Mesenchymal stem cell (in vitro differentiated cells and primary cell): ENCODE results near the gene SPOCK2.

Experiments
- DNase-seq: peaks from one replicate; pipeline ENCODE4 v3.0.0-alpha.2; 2013
- H2AFZ ChIP-seq: one replicate; pipeline ENCODE4 v1.6.1; 2013; ENCODE audit warnings: low read depth, mild to moderate bottlenecking, control low read depth, inconsistent platforms, low read length, moderate library complexity
- H2AK5ac ChIP-seq: 2 replicates; pipeline ENCODE4 v1.6.1; 2013; ENCODE audit warnings: low read length, moderate library complexity, mild to moderate bottlenecking, inconsistent platforms; ENCODE audit not compliant: severe bottlenecking
- H2BK120ac ChIP-seq: one replicate; pipeline ENCODE4 v1.6.1; 2013; ENCODE audit warnings: low read depth, mild to moderate bottlenecking, inconsistent platforms, low read length, moderate library complexity
- H2BK12ac ChIP-seq, 2 experiments: one replicate each; pipeline ENCODE4 v1.6.1; 2013; ENCODE audit warnings: inconsistent platforms in 2 of 2, low read length in 2 of 2, mild to moderate bottlenecking in 2 of 2, moderate library complexity in 2 of 2, control low read depth in 1 of 2
- H2BK15ac ChIP-seq: one replicate; pipeline ENCODE4 v1.6.1; 2013; ENCODE audit warnings: mild to moderate bottlenecking, low read depth, inconsistent platforms; ENCODE audit not compliant: poor library complexity, severe bottlenecking
- H2BK5ac ChIP-seq: 2 replicates; pipeline ENCODE4 v1.6.1; 2013; ENCODE audit warnings: low read depth, mild to moderate bottlenecking, low read length, control low read depth, inconsistent platforms; ENCODE audit not compliant: poor library complexity, severe bottlenecking
- H3K14ac ChIP-seq, 2 experiments: one replicate each; pipeline ENCODE4 v1.6.1; 2013; ENCODE audit warnings: inconsistent platforms in 2 of 2, low read length in 2 of 2, control low read depth in 1 of 2, mild to moderate bottlenecking in 1 of 2, moderate library complexity in 1 of 2
- H3K18ac ChIP-seq, 2 experiments: one replicate each; pipeline ENCODE4 v1.6.1; 2013; ENCODE audit warnings: inconsistent platforms in 2 of 2, low read length in 2 of 2, control low read depth in 1 of 2, low read depth in 1 of 2, mild to moderate bottlenecking in 1 of 2
- H3K23ac ChIP-seq, 2 experiments: one replicate each; pipeline ENCODE4 v1.6.1; 2013; ENCODE audit warnings: inconsistent platforms in 2 of 2, low read length in 2 of 2, mild to moderate bottlenecking in 2 of 2, moderate library complexity in 2 of 2, control low read depth in 1 of 2
- H3K27ac ChIP-seq: 2 replicates; pipeline ENCODE4 v1.5.1; 2013; ENCODE audit warnings: mild to moderate bottlenecking, moderate library complexity, low read length, control low read depth, inconsistent platforms; ENCODE audit not compliant: poor library complexity, severe bottlenecking
- H3K27me3 ChIP-seq, 2 experiments: 2 replicates each; pipeline versions ENCODE4 v1.6.1 to v1.7.0; 2013; ENCODE audit warnings: low read length in 2 of 2, mild to moderate bottlenecking in 2 of 2, moderate library complexity in 2 of 2, control low read depth in 1 of 2, inconsistent platforms in 1 of 2; ENCODE audit not compliant: control insufficient read depth in 1 of 2, insufficient read depth in 1 of 2
- H3K36me3 ChIP-seq, 2 experiments: 2 replicates each; pipeline versions ENCODE4 v1.6.1 to v1.7.0; 2013; ENCODE audit warnings: low read length in 2 of 2, control low read depth in 1 of 2, inconsistent platforms in 1 of 2, low read depth in 1 of 2, mild to moderate bottlenecking in 1 of 2; ENCODE audit not compliant: insufficient read depth in 2 of 2, control insufficient read depth in 1 of 2
- H3K4ac ChIP-seq, 2 experiments: one replicate each; pipeline ENCODE4 v1.6.1; 2013; ENCODE audit warnings: inconsistent platforms in 2 of 2, low read length in 2 of 2, mild to moderate bottlenecking in 2 of 2, moderate library complexity in 2 of 2, control low read depth in 1 of 2, low read depth in 1 of 2
- H3K4me1 ChIP-seq: 2 replicates; pipeline ENCODE4 v1.6.1; 2013; ENCODE audit warnings: low read depth, low read length, control low read depth; ENCODE audit not compliant: control insufficient read depth, insufficient read depth
- H3K4me2 ChIP-seq: 2 replicates; pipeline ENCODE4 v1.6.1; 2013; ENCODE audit warnings: low read length, mild to moderate bottlenecking, inconsistent platforms; ENCODE audit not compliant: poor library complexity, severe bottlenecking
- H3K4me3 ChIP-seq, 2 experiments: 2 replicates each; pipeline versions ENCODE4 v1.5.1 to v1.7.0; 2013; ENCODE audit warnings: low read length in 2 of 2, mild to moderate bottlenecking in 2 of 2, control low read depth in 1 of 2, low read depth in 1 of 2; ENCODE audit not compliant: insufficient read depth in 1 of 2
- H3K79me1 ChIP-seq: replicated peaks from 2 replicates; pipeline ENCODE4 v1.6.1; 2013; ENCODE audit warnings: mild to moderate bottlenecking, control low read depth, low read length, inconsistent platforms; ENCODE audit not compliant: poor library complexity, severe bottlenecking
- H3K9ac ChIP-seq: 2 replicates; pipeline ENCODE4 v1.7.0; 2013; ENCODE audit warnings: mild to moderate bottlenecking, low read length, moderate library complexity
- H3K9me3 ChIP-seq: 2 replicates; pipeline ENCODE4 v1.7.0; 2013; ENCODE audit warnings: mild to moderate bottlenecking, low read length; ENCODE audit not compliant: control insufficient read depth
- H4K8ac ChIP-seq: one replicate; pipeline ENCODE4 v1.6.1; 2013; ENCODE audit warnings: inconsistent platforms, mild to moderate bottlenecking, low read length, moderate library complexity
- H4K91ac ChIP-seq: one replicate; pipeline ENCODE4 v1.6.1; 2013; ENCODE audit warnings: mild to moderate bottlenecking, low read length, inconsistent platforms
- WGBS: methylation state at CpG from one replicate; pipeline ENCODE4 v1.1.7; 2013; ENCODE audit warnings: mixed read lengths; 5-methylcytosine and 5-hydroxymethylcytosine counted together

SPOCK2 gene

DNA sequence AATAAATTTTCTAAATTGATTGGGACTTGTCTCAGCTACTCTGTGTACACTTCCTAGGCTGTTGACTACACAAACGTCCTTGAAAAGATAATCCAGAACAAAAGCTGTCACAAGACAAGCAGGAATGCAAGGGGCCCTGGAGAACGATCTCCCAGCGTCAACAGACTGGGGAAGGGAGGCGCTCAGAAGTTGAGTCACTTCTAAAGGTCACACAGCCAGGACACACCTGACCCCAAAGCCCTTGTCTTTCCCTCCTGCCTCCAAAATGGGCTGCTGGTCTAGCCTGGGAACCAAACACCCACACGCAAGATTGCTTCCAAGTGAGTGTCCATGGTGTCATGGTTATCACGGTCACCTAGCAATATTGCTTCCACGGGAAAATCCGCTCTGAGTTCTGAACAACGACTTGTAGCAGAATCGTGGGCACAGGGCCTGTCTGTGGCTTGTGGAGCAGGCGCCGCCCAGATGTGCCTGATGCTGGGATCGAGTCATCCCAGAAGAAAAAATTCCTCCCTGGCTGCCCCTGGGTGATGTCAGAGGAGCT, 49.8 kb downstream of the SPOCK2 start:
- Histone ChIP-seq H2BK15ac (no peak overlapping the region), H2AFZ (no peak overlapping the region), H3K4me3 (no peak overlapping the region), H4K91ac (no peak overlapping the region), H3K36me3 (no peaks in the 10 kb centered on the region), H4K8ac (no peak overlapping the region), H2BK120ac (no peak overlapping the region), H3K27me3 (peaks cover 0 to 5% of the 10 kb centered on the region in 2 experiments), H2BK12ac (peak overlapping the region in 1 of 2 experiments; percentile 15), H2AK5ac (no peak overlapping the region), H3K18ac (peak overlapping the region in 1 of 2 experiments; percentile 28), H3K9me3 (no peaks in the 10 kb centered on the region), H3K9ac (no peak overlapping the region), H2BK5ac (no peak overlapping the region), H3K4me1 (peaks cover 15% of the 10 kb centered on the region), H3K14ac (no peak overlapping the region), H3K23ac (no peak overlapping the region), H3K4me2 (no peak overlapping the region), H3K79me1 (no peaks in the 10 kb centered on the region), H3K4ac (no peak overlapping the region), H3K27ac (no peak overlapping the region)
- peak; percentile 51 for DNase-seq
- 60% methylated on average over 13 of the region's 13 CpGs for WGBS

- H3K36me3 ChIP-seq, result no peaks in the 10 kb centered on the region
- no peak overlapping the region for H3K4me3 ChIP-seq
- no peak overlapping the region for H2AK5ac ChIP-seq
- H4K8ac ChIP-seq, result no peak overlapping the region
- no peak overlapping the region for H3K18ac ChIP-seq
- H3K9me3 ChIP-seq, result no peaks in the 10 kb centered on the region
- no peak for DNase-seq
- H2BK5ac ChIP-seq, result no peak overlapping the region
- no peak overlapping the region for H2BK12ac ChIP-seq
- H2BK15ac ChIP-seq, result no peak overlapping the region
- no peak overlapping the region for H2BK120ac ChIP-seq
- peaks cover 0 to 1% of the 10 kb centered on the region in 2 experiments for H3K27me3 ChIP-seq
- WGBS, result 47% methylated on average over 3 of the region's 3 CpGs
- no peak overlapping the region for H3K4ac ChIP-seq
- no peaks in the 10 kb centered on the region for H3K79me1 ChIP-seq
- peaks cover 13% of the 10 kb centered on the region for H3K4me1 ChIP-seq
- no peak overlapping the region for H3K9ac ChIP-seq
- H3K23ac ChIP-seq, result no peak overlapping the region
- H4K91ac ChIP-seq, result no peak overlapping the region
- H3K27ac ChIP-seq, result no peak overlapping the region
- no peak overlapping the region for H3K14ac ChIP-seq
- H2AFZ ChIP-seq, result no peak overlapping the region
- H3K4me2 ChIP-seq, result no peak overlapping the region
These were observed 50.5 kb downstream of the SPOCK2 start for GRCh38 chr10:72037811-72038210.

GRCh38 chr10:72037266-72037665, 51.1 kb downstream of the SPOCK2 start:
- H2AK5ac ChIP-seq, result no peak overlapping the region
- WGBS, result 90% methylated on average over 8 of the region's 8 CpGs

DNA sequence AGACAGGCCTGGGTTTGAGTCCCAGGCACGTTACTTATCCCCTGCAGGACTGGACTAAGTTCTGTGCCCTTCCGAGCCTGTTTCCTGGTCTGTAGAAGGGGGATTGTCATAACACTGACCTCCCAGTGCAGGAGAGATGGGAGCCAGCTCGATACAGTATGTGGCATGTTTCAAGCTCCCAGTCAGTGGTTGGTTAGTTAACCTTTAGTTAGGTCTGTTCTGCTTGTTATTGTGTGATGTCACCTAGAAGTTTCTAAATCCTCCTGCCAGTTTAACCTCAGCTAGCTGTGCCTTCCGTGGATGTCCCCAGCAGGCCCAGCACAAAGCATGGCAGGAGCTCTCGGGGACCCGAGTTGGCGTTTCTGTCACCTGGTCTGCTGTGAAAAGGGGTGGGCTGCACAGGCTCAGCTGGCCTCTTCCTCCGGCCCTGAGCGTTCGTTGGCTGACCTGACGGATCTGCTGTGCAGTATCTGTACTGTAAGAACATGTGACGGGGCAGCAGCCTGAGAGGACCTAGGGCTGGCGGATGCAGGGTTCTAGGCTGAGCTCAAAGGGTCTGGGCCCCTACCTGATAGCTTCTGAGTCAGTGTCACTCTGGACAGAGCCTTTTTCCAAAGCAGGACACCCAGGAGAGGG, 53.0 kb downstream of the SPOCK2 start:
- H2BK15ac ChIP-seq, result no peak overlapping the region
- H2AK5ac ChIP-seq, result no peak overlapping the region
- H2BK12ac ChIP-seq, result no peak overlapping the region
- H4K91ac ChIP-seq, result no peak overlapping the region
- H3K14ac ChIP-seq, result peak overlapping the region in 1 of 2 experiments; percentile 36
- H3K27ac ChIP-seq, result no peak overlapping the region
- peaks cover 8% of the 10 kb centered on the region for H3K4me1 ChIP-seq
- no peak overlapping the region for H4K8ac ChIP-seq
- no peak overlapping the region for H3K4me3 ChIP-seq
- H2BK120ac ChIP-seq, result no peak overlapping the region
- DNase-seq, result no peak
- H3K4me2 ChIP-seq, result no peak overlapping the region
- no peaks in the 10 kb centered on the region for H3K36me3 ChIP-seq
- peak overlapping the region in 1 of 2 experiments; percentile 35 for H3K18ac ChIP-seq
- no peaks in the 10 kb centered on the region for H3K9me3 ChIP-seq
- H2AFZ ChIP-seq, result no peak overlapping the region
- WGBS, result 83% methylated on average over 13 of the region's 13 CpGs
- H3K4ac ChIP-seq, result no peak overlapping the region
- H3K79me1 ChIP-seq, result no peaks in the 10 kb centered on the region
- H3K27me3 ChIP-seq, result peaks cover 0 to 3% of the 10 kb centered on the region in 2 experiments
- no peak overlapping the region for H3K23ac ChIP-seq
- no peak overlapping the region for H2BK5ac ChIP-seq
- H3K9ac ChIP-seq, result no peak overlapping the region

More at GRCh38 chr10:72037266-72037665, 51.1 kb downstream of the SPOCK2 start:
- Histone ChIP-seq H3K4me3 (no peak overlapping the region), H3K9ac (no peak overlapping the region), H3K36me3 (no peaks in the 10 kb centered on the region), H3K27ac (no peak overlapping the region), H3K27me3 (no peaks in the 10 kb centered on the region), H3K23ac (no peak overlapping the region), H3K18ac (peak overlapping the region in 1 of 2 experiments; percentile 46), H2AFZ (no peak overlapping the region), H3K4ac (no peak overlapping the region), H2BK15ac (no peak overlapping the region), H2BK12ac (peak overlapping the region in 1 of 2 experiments; percentile 11), H3K9me3 (no peaks in the 10 kb centered on the region), H3K4me1 (peaks cover 10% of the 10 kb centered on the region), H2BK120ac (no peak overlapping the region), H2BK5ac (no peak overlapping the region), H4K8ac (no peak overlapping the region), H3K14ac (peak overlapping the region in 1 of 2 experiments; percentile 56), H3K79me1 (no peaks in the 10 kb centered on the region), H3K4me2 (no peak overlapping the region), H4K91ac (no peak overlapping the region)
- DNase-seq, result no peak
